Lower leg skin (tissue), 3 donors: ENCODE data around the gene SMAP1.

Source experiments
- CTCF ChIP-seq, 3 donors: fragments of 450-650 bp; IDR thresholded peaks; one replicate each; pipeline ENCODE4 v1.5.1; 2016; ENCODE audit warnings: antibody characterized with exemption in 3 of 3, mild to moderate bottlenecking in 3 of 3, moderate library complexity in 2 of 3
- POLR2A ChIP-seq, 2 donors: fragments of 450-650 bp; IDR thresholded peaks; one replicate each; pipeline ENCODE4 v1.6.1; 2016 to 2017; ENCODE audit warnings: antibody characterized with exemption in 2 of 2, mild to moderate bottlenecking in 1 of 2, moderate library complexity in 1 of 2

- TF ChIP-seq CTCF (IDR thresholded peaks at IDR 0.05) (no peak), POLR2A (IDR thresholded peaks at IDR 0.05) (no peak)
Observed at GRCh38 chr6:70841112-70841511, 173.4 kb downstream of the SMAP1 start.
